ENCODE measurements around the gene TMEM129. TPM values are rescaled to one million over a fixed set of nuclear protein-coding genes. Genes with fewer than 3 reads are reported as not detected.

The TMEM129 gene
- total and polyA plus RNA-seq, 2 donors (not counting 1 experiment from before 2014, with no cell fraction given): 15.0 to 39.6 TPM

- Histone ChIP-seq H3K9ac (ENCODE audit: insufficient read depth, low read length) (no peak overlapping the region), H3K27me3 (ENCODE audit: control insufficient read depth, insufficient read depth, low read length) (no peaks in the 10 kb centered on the region), H3K4me1 (ENCODE audit: control insufficient read depth, extremely low read depth, insufficient read depth, low read length) (no peaks in the 10 kb centered on the region), H3K4me3 (replicated peaks in 1 of 4; ENCODE audit: control extremely low read depth in 1 of 4, insufficient read depth in 1 of 4, low read depth in 3 of 4, low read length in 4 of 4) (no peak overlapping the region), H2AFZ (ENCODE audit: low read length) (no peak overlapping the region), H3K27ac (ENCODE audit: insufficient read depth, low read length) (no peak overlapping the region), H3K36me3 (ENCODE audit: control insufficient read depth, insufficient read depth, low read length) (no peaks in the 10 kb centered on the region), H4K20me1 (ENCODE audit: control insufficient read depth, extremely low read depth, insufficient read depth, low read length) (no peaks in the 10 kb centered on the region), H3K79me2 (ENCODE audit: control insufficient read depth, insufficient read depth, low read length) (no peaks in the 10 kb centered on the region), H3K4me2 (ENCODE audit: extremely low read depth, insufficient read depth, low read length) (no peak overlapping the region), H3K9me3 (ENCODE audit: control insufficient read depth, insufficient read depth, low read depth, low read length) (no peaks in the 10 kb centered on the region)
- TF ChIP-seq CTCF (conservative IDR thresholded peaks at IDR 0.05 in 1 of 2, IDR thresholded peaks at IDR 0.05 in 1 of 2; ENCODE audit: low read depth in 1 of 2, low read length in 2 of 2) (no peak), EZH2 (IDR thresholded peaks at IDR 0.05; ENCODE audit: low read length, missing control alignments) (no peak)
- DNase-seq (ENCODE audit: low read depth in 2 of 2): no peak
Measured at GRCh38 chr4:1769692-1770091, 48.6 kb upstream of the TMEM129 start.

GRCh38 chr4:1768367-1769034, 47.4 kb upstream of the TMEM129 start:
- Histone ChIP-seq H2AFZ (ENCODE audit: low read length) (no peak overlapping the region), H3K79me2 (ENCODE audit: control insufficient read depth, insufficient read depth, low read length) (no peaks in the 10 kb centered on the region), H4K20me1 (ENCODE audit: control insufficient read depth, extremely low read depth, insufficient read depth, low read length) (no peaks in the 10 kb centered on the region), H3K9ac (ENCODE audit: insufficient read depth, low read length) (no peak overlapping the region), H3K4me2 (ENCODE audit: extremely low read depth, insufficient read depth, low read length) (no peak overlapping the region), H3K4me1 (ENCODE audit: control insufficient read depth, extremely low read depth, insufficient read depth, low read length) (no peaks in the 10 kb centered on the region), H3K9me3 (ENCODE audit: control insufficient read depth, insufficient read depth, low read depth, low read length) (no peaks in the 10 kb centered on the region), H3K27ac (ENCODE audit: insufficient read depth, low read length) (no peak overlapping the region), H3K36me3 (ENCODE audit: control insufficient read depth, insufficient read depth, low read length) (no peaks in the 10 kb centered on the region), H3K27me3 (ENCODE audit: control insufficient read depth, insufficient read depth, low read length) (no peaks in the 10 kb centered on the region), H3K4me3 (replicated peaks in 1 of 4; ENCODE audit: control extremely low read depth in 1 of 4, insufficient read depth in 1 of 4, low read depth in 3 of 4, low read length in 4 of 4) (no peak overlapping the region)
- TF ChIP-seq EZH2 (IDR thresholded peaks at IDR 0.05; ENCODE audit: low read length, missing control alignments): no peak
- no peak for TF ChIP-seq CTCF (conservative IDR thresholded peaks at IDR 0.05 in 1 of 2, IDR thresholded peaks at IDR 0.05 in 1 of 2; ENCODE audit: low read depth in 1 of 2, low read length in 2 of 2)
- no peak for DNase-seq (ENCODE audit: low read depth in 2 of 2)

- Histone ChIP-seq H4K20me1 (ENCODE audit: control insufficient read depth, extremely low read depth, insufficient read depth, low read length) (no peaks in the 10 kb centered on the region), H2AFZ (ENCODE audit: low read length) (no peak overlapping the region), H3K4me2 (ENCODE audit: extremely low read depth, insufficient read depth, low read length) (peak overlapping the region; percentile 13), H3K36me3 (ENCODE audit: control insufficient read depth, insufficient read depth, low read length) (no peaks in the 10 kb centered on the region), H3K4me3 (replicated peaks in 1 of 4; ENCODE audit: control extremely low read depth in 1 of 4, insufficient read depth in 1 of 4, low read depth in 3 of 4, low read length in 4 of 4) (peak overlapping the region in 1 of 4 experiments; percentile 48), H3K79me2 (ENCODE audit: control insufficient read depth, insufficient read depth, low read length) (no peaks in the 10 kb centered on the region), H3K9me3 (ENCODE audit: control insufficient read depth, insufficient read depth, low read depth, low read length) (no peaks in the 10 kb centered on the region), H3K9ac (ENCODE audit: insufficient read depth, low read length) (no peak overlapping the region), H3K27me3 (ENCODE audit: control insufficient read depth, insufficient read depth, low read length) (no peaks in the 10 kb centered on the region), H3K27ac (ENCODE audit: insufficient read depth, low read length) (no peak overlapping the region), H3K4me1 (ENCODE audit: control insufficient read depth, extremely low read depth, insufficient read depth, low read length) (no peaks in the 10 kb centered on the region)
- TF ChIP-seq EZH2 (IDR thresholded peaks at IDR 0.05; ENCODE audit: low read length, missing control alignments) (no peak), CTCF (conservative IDR thresholded peaks at IDR 0.05 in 1 of 2, IDR thresholded peaks at IDR 0.05 in 1 of 2; ENCODE audit: low read depth in 1 of 2, low read length in 2 of 2) (peak; percentile 33 to 49)
- peak; percentile 20 to 22 for DNase-seq (ENCODE audit: low read depth in 2 of 2)
Measured at GRCh38 chr4:1767770-1768366, 46.7 kb upstream of the TMEM129 start.
